IPS DF 6.9 (cell line): ENCODE results near the gene BTK.
A peak's percentile ranks its signal among the peaks of the same experiment; 100 is the strongest.
"Not testable (repeated sequence)": the region's sequence is repeated elsewhere in the genome, so short reads cannot be mapped to it uniquely, and the experiment has no call there.

Experiments
- DNase-seq: peaks from one replicate; pipeline ENCODE4 v3.0.0-alpha.2; 2013; ENCODE audit warnings: low read depth, low spot score
- H3K27ac ChIP-seq: one replicate; pipeline ENCODE4 v1.5.1; 2013; ENCODE audit warnings: low read length, control low read depth
- H3K27me3 ChIP-seq: 2 replicates; pipeline ENCODE4 v1.6.1; 2013; ENCODE audit warnings: mild to moderate bottlenecking, low read length; ENCODE audit not compliant: control insufficient read depth, insufficient read depth
- H3K36me3 ChIP-seq: 2 replicates; pipeline ENCODE4 v1.6.1; 2013; ENCODE audit warnings: low read length; ENCODE audit not compliant: control insufficient read depth, insufficient read depth
- H3K4me1 ChIP-seq: 2 replicates; pipeline ENCODE4 v1.6.1; 2013; ENCODE audit warnings: low read length; ENCODE audit not compliant: control insufficient read depth, insufficient read depth
- H3K4me3 ChIP-seq: 2 replicates; pipeline ENCODE4 v1.5.1; 2013; ENCODE audit warnings: mild to moderate bottlenecking, low read length
- H3K9me3 ChIP-seq: 2 replicates; pipeline ENCODE4 v1.6.1; 2013; ENCODE audit warnings: low read length, inconsistent platforms; ENCODE audit not compliant: control insufficient read depth, insufficient read depth
- WGBS: extraction: QIAGEN DNeasy Blood & Tissue Kit; methylation state at CpG from one replicate; pipeline ENCODE4 v1.1.7; 2013; ENCODE audit warnings: mixed read lengths, missing lambda C conversion rate; ENCODE audit not compliant: insufficient read length, insufficient coverage; 5-methylcytosine and 5-hydroxymethylcytosine counted together

The BTK gene

DNA sequence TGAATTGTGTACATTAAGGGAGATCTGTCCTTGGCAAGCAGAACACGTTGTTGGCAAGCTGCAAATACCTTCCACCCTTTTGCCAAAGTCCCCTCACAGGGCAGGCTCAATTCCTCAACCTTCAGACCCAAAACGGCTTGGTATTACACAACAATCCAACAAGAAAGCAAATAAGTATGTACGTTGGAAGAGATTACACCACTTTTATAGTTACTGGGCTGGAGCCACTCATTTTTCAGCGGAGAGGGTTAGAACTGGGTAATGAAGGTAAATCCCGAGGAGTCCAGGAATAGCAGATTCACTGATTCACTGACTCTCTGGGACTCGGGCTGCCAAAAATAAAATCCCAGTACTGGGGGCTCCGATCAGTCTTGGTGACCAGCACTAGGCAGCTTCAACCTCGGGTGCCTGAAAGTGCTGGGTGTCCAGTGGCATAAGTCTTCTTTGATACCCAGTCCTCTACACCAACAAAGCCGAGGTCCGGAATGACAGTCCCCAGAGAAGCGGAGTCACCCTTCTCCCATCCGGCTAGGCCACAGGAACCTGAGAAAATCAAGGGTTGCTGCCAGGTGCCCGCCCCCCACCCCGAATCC lies 38.0 kb downstream of the BTK start:
- H3K4me3 ChIP-seq, result peak overlapping the region; percentile 87; the same call in 1 of the 2 replicates
- H3K36me3 ChIP-seq, result no peaks in the 10 kb centered on the region
- WGBS, result no CpG with 5 or more reads among the region's 14 CpGs
- no peaks in the 10 kb centered on the region for H3K27me3 ChIP-seq
- no peaks in the 10 kb centered on the region for H3K4me1 ChIP-seq
- DNase-seq, result no peak
- no peak overlapping the region for H3K27ac ChIP-seq
- H3K9me3 ChIP-seq, result no peaks in the 10 kb centered on the region

DNA sequence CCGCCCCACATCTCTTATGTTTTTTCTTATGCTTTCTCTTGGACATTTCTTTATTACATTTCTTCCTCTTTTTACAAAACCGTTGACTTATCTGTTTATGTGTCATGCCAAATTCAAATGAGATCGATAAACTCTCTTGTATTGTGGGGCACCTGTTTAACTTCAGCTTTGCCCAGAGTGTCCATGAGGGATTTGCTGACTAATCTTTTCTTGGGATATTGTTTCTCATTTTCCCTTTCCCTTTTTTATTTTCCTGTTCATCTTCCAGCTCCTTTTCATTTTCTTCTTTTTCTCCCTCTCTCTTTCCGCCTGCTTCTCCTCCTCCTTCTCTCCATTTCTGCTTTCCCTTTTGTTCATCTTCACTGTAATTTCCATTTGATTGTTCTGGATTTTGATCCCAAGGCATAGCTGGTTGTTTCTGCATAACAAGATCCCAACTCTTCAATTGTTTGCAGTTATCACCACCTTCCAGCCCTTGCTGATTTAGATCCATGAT lies 48.2 kb downstream of the BTK start:
- no peak overlapping the region for H3K27ac ChIP-seq

DNA sequence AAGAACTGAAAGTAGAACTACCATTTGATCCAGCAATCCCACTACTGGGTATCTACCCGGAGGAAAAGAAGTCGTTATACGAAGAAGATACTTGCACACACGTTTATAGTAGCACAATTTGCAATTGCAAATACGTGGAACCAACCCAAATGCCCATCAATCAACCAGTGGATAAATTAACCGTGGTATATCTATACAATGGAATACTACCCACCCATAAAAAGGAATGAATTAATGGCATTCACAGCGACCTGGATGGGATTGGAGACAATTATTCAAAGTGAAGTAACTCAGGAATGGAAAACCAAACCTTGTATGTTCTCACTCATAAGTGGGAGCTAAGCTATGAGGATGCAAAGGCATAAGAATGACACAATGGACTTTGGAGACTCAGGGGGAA lies 51.7 kb downstream of the BTK start:
- H3K9me3 ChIP-seq, H3K27ac ChIP-seq: not testable (repeated sequence)
- WGBS, result no CpG with 5 or more reads among the region's 7 CpGs

More for the DNA sequence above, 48.2 kb downstream of the BTK start:
- H3K36me3 ChIP-seq, result no peaks in the 10 kb centered on the region
- no peak for DNase-seq
- H3K9me3 ChIP-seq, result no peaks in the 10 kb centered on the region
- H3K4me3 ChIP-seq, result no peak overlapping the region
- no peaks in the 10 kb centered on the region for H3K27me3 ChIP-seq
- no CpG with 5 or more reads among the region's 4 CpGs for WGBS
- no peaks in the 10 kb centered on the region for H3K4me1 ChIP-seq

DNA sequence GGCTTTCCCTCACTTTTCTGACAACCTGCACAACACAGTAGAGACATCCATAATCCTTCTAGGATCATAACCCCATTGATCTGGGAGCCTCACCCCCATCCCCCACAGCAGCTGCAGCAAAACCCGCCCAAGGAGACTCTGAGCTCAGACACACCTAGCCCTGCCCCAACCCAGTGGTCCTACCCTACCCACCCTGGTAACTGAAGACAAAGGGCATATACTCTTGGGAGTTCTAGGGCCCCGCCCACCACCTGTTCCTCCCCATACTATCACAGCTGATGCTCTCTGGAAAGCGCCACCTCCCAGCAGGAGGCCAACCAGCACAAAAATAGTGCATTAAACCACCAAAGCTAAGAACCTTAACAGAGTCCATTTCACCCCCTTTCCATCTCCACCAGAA lies 59.4 kb downstream of the BTK start:
- DNase-seq, H3K27me3 ChIP-seq, H3K4me3 ChIP-seq, H3K27ac ChIP-seq, H3K9me3 ChIP-seq, H3K4me1 ChIP-seq, H3K36me3 ChIP-seq: not testable (repeated sequence)
- no CpG with 5 or more reads among the region's 3 CpGs for WGBS

More for the DNA sequence above, 51.7 kb downstream of the BTK start:
- not testable (repeated sequence) for H3K4me1 ChIP-seq, DNase-seq, H3K27me3 ChIP-seq, H3K36me3 ChIP-seq, H3K4me3 ChIP-seq

DNA sequence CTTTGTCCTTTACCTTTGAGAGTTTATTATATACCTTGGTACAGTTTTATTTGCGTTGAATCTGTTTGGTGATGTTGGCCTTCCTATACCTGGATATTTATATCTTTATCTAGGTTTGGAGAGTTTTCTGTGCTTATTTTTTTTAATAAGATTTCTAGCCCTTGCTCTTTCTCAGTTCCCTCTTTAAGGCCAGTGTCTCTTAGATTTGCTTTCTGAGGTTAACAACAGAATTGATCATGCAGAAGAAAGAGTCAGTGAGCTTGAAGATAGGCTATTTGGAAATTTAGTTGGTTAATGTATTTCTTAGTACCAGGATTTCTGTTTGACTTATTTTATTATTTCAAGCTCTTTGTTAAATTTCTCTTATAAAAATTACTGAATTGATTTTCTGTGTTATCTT lies 82.2 kb downstream of the BTK start:
- no peaks in the 10 kb centered on the region for H3K4me1 ChIP-seq
- no peak for DNase-seq
- H3K27me3 ChIP-seq, result no peaks in the 10 kb centered on the region
- H3K36me3 ChIP-seq, result no peaks in the 10 kb centered on the region
- no peak overlapping the region for H3K4me3 ChIP-seq
- H3K9me3 ChIP-seq, result no peaks in the 10 kb centered on the region
- WGBS, result no CpG with 5 or more reads among the region's 1 CpG
- no peak overlapping the region for H3K27ac ChIP-seq
